LNCaP clone FGC (cell line): Measurements from ENCODE around the gene TEX11.

Experiments used
- DNase-seq: peaks from one replicate; pipeline ENCODE4 v3.0.0-alpha.2; 2011; ENCODE audit warnings: low read depth
- H3K4me3 ChIP-seq: 2 replicates; pipeline ENCODE4 v1.5.1; 2011; ENCODE audit warnings: mild to moderate bottlenecking, low read depth, low read length, control low read depth
- CTCF ChIP-seq: IDR thresholded peaks from 2 replicates; pipeline ENCODE4 v1.5.1; 2012; ENCODE audit warnings: mild to moderate bottlenecking; ENCODE audit not compliant: control insufficient read depth, insufficient read depth; ENCODE audit errors: extremely low read depth

The TEX11 gene

GRCh38 chrX:70479922-70480659 lies 428.4 kb downstream of the TEX11 start:
- TF ChIP-seq CTCF, result no peak
- DNase-seq, result peak; percentile 55
- peak overlapping the region; percentile 21 for H3K4me3 ChIP-seq

- no peak for DNase-seq
- TF ChIP-seq CTCF, result no peak
- peak overlapping the region; percentile 21 for H3K4me3 ChIP-seq
Measured at GRCh38 chrX:70479247-70479921, 429.1 kb downstream of the TEX11 start.
